Mesendoderm (in vitro differentiated cells): Measurements from ENCODE around the gene HILPDA.

Experiments
- DNase-seq: peaks from one replicate; pipeline ENCODE4 v3.0.0; 2013
- H2AK5ac ChIP-seq: 2 replicates; pipeline ENCODE4 v1.6.1; 2013; ENCODE audit warnings: low read length, inconsistent platforms
- H2BK120ac ChIP-seq: 2 replicates; pipeline ENCODE4 v1.6.1; 2013; ENCODE audit warnings: low read depth, mild to moderate bottlenecking, low read length, moderate library complexity, mixed read lengths
- H2BK15ac ChIP-seq: replicated peaks from 2 replicates; pipeline ENCODE4 v1.6.1; 2013; ENCODE audit warnings: low read depth, mild to moderate bottlenecking, moderate library complexity
- H2BK5ac ChIP-seq: 2 replicates; pipeline ENCODE4 v1.6.1; 2013; ENCODE audit warnings: low read length, inconsistent platforms
- H3K18ac ChIP-seq: 2 replicates; pipeline ENCODE4 v1.6.1; 2013; ENCODE audit warnings: mild to moderate bottlenecking, low read length, mixed read lengths
- H3K23ac ChIP-seq: one replicate; pipeline ENCODE4 v1.6.1; 2013; ENCODE audit warnings: low read length
- H3K27ac ChIP-seq: 2 replicates; pipeline ENCODE4 v1.5.1; 2013; ENCODE audit warnings: low read depth, mild to moderate bottlenecking, inconsistent platforms, low read length, moderate library complexity
- H3K27me3 ChIP-seq: 2 replicates; pipeline ENCODE4 v1.6.1; 2013; ENCODE audit warnings: low read length, control low read depth, mild to moderate bottlenecking, inconsistent platforms; ENCODE audit not compliant: insufficient read depth, poor library complexity
- H3K36me3 ChIP-seq: 2 replicates; pipeline ENCODE4 v1.6.1; 2013; ENCODE audit warnings: low read length, inconsistent platforms; ENCODE audit not compliant: control insufficient read depth, insufficient read depth
- H3K4ac ChIP-seq: one replicate; pipeline ENCODE4 v1.6.1; 2013; ENCODE audit warnings: low read depth, mild to moderate bottlenecking, low read length, moderate library complexity
- H3K4me1 ChIP-seq: 2 replicates; pipeline ENCODE4 v1.6.1; 2013; ENCODE audit warnings: low read depth, low read length, inconsistent platforms; ENCODE audit not compliant: control insufficient read depth
- H3K4me2 ChIP-seq: 2 replicates; pipeline ENCODE4 v1.6.1; 2013; ENCODE audit warnings: low read length
- H3K4me3 ChIP-seq: 2 replicates; pipeline ENCODE4 v1.5.1; 2013; ENCODE audit warnings: mild to moderate bottlenecking, low read length
- H3K56ac ChIP-seq: one replicate; pipeline ENCODE4 v1.6.1; 2013; ENCODE audit warnings: low read length
- H3K79me1 ChIP-seq: 2 replicates; pipeline ENCODE4 v1.6.1; 2013; ENCODE audit warnings: low read length, inconsistent platforms
- H3K79me2 ChIP-seq: 2 replicates; pipeline ENCODE4 v1.6.1; 2013; ENCODE audit warnings: mild to moderate bottlenecking, low read length; ENCODE audit not compliant: control insufficient read depth, insufficient read depth
- H3K9ac ChIP-seq: 2 replicates; pipeline ENCODE4 v1.6.1; 2013; ENCODE audit warnings: low read length, inconsistent platforms
- H4K5ac ChIP-seq: one replicate; pipeline ENCODE4 v1.6.1; 2013; ENCODE audit warnings: low read length
- H4K8ac ChIP-seq: one replicate; pipeline ENCODE4 v1.6.1; 2013; ENCODE audit warnings: low read depth, mild to moderate bottlenecking, control low read depth, low read length, moderate library complexity
- WGBS: extraction: QIAGEN DNeasy Blood & Tissue Kit; methylation state at CpG from one replicate; pipeline ENCODE4 v1.1.7; 2013; ENCODE audit warnings: low lambda C conversion rate, missing lambda C conversion rate; ENCODE audit not compliant: insufficient coverage; ENCODE audit errors: extremely low coverage; 5-methylcytosine and 5-hydroxymethylcytosine counted together

HILPDA gene

DNA sequence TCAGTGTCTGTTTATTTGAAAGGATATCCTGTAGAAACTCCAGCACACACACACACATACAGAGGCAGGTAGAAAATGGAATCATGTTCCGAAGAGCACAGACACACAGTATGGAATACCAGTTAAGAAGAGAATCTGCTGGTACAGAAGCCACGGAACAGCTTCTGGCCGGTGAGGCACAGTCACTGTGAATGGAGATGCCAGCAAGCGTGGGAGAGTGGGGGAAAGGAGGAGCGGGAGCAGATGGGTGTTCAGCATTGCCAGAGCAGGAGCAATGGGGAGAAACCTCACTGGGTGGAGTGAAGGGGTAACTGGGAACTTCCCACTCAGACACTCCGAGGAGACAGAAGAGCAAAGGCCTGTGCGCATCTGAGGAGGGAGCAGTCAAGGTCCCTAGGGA lies 36.4 kb upstream of the HILPDA start:
- Histone ChIP-seq H3K36me3 (no peaks in the 10 kb centered on the region), H4K8ac (no peak overlapping the region), H2BK15ac (no peak overlapping the region), H3K4ac (no peak overlapping the region), H3K4me3 (no peak overlapping the region), H3K4me2 (no peak overlapping the region), H3K23ac (no peak overlapping the region), H3K27me3 (no peaks in the 10 kb centered on the region), H3K9ac (no peak overlapping the region), H3K79me1 (no peaks in the 10 kb centered on the region), H2BK5ac (no peak overlapping the region), H3K18ac (no peak overlapping the region), H3K27ac (no peak overlapping the region), H3K4me1 (no peaks in the 10 kb centered on the region), H2AK5ac (no peak overlapping the region), H4K5ac (no peak overlapping the region), H2BK120ac (no peak overlapping the region), H3K79me2 (no peaks in the 10 kb centered on the region), H3K56ac (no peak overlapping the region)
- no CpG with 5 or more reads among the region's 7 CpGs for WGBS
- DNase-seq: no peak

DNA sequence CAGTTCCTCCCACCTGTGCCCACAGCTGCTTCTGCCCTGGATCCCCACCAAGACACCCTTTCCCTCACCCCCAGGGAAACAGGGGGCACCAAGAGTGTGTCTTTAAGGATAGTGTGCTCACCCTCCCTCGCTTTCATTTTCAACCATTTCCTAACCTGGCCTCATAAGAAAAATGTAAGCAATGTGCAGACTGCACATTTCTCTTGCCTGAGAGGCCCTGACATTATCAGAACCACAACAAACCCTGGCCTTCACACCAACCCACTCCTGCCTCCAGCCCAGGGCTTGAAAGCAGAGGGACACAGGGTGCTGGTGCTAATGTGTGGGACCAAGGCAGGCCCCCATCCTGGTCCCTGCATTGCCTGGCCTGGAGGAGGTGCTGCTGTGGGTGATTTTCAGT lies 34.9 kb upstream of the HILPDA start:
- no peak overlapping the region for H4K5ac ChIP-seq
- H3K27ac ChIP-seq: no peak overlapping the region
- H3K4me3 ChIP-seq: no peak overlapping the region
- H2BK15ac ChIP-seq: no peak overlapping the region
- no peak overlapping the region for H2BK120ac ChIP-seq
- no peaks in the 10 kb centered on the region for H3K79me1 ChIP-seq
- no peak for DNase-seq
- H3K4ac ChIP-seq: no peak overlapping the region
- H3K23ac ChIP-seq: no peak overlapping the region
- no peak overlapping the region for H3K4me2 ChIP-seq
- H3K9ac ChIP-seq: no peak overlapping the region
- H3K18ac ChIP-seq: no peak overlapping the region
- no peaks in the 10 kb centered on the region for H3K79me2 ChIP-seq
- H2BK5ac ChIP-seq: no peak overlapping the region
- no CpG with 5 or more reads among the region's 1 CpG for WGBS
- H3K27me3 ChIP-seq: no peaks in the 10 kb centered on the region
- no peak overlapping the region for H4K8ac ChIP-seq
- H3K56ac ChIP-seq: no peak overlapping the region
- H2AK5ac ChIP-seq: no peak overlapping the region
- H3K36me3 ChIP-seq: no peaks in the 10 kb centered on the region
- H3K4me1 ChIP-seq: no peaks in the 10 kb centered on the region

DNA sequence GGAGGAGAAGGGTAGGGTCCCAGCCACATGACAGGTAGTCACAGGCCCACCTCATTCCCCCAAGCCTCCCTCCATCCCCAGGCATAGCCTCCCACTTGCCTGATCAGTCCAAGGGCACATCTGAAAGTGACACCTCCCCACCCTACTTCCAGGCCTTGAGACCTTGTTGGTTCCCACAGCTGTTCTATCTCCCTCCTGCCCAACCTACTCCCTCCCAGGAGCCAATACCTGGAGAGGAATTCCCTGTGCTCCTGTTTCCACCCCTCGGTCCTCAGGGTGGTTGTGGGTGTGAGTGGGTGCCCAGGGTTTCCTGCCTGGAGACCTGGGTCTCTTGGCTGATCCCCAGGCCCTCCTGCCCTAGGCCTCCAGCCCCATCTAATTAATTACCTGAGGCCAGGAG lies 34.3 kb upstream of the HILPDA start:
- Histone ChIP-seq H2BK15ac (no peak overlapping the region), H2AK5ac (no peak overlapping the region), H3K79me2 (no peaks in the 10 kb centered on the region), H3K56ac (no peak overlapping the region), H3K36me3 (no peaks in the 10 kb centered on the region), H3K18ac (no peak overlapping the region), H4K5ac (no peak overlapping the region), H3K79me1 (no peaks in the 10 kb centered on the region), H3K4ac (no peak overlapping the region), H3K27ac (no peak overlapping the region), H3K4me2 (no peak overlapping the region), H2BK5ac (no peak overlapping the region), H4K8ac (no peak overlapping the region), H3K23ac (no peak overlapping the region), H3K27me3 (no peaks in the 10 kb centered on the region), H2BK120ac (no peak overlapping the region), H3K4me1 (no peaks in the 10 kb centered on the region), H3K9ac (no peak overlapping the region), H3K4me3 (no peak overlapping the region)
- WGBS: no CpG with 5 or more reads among the region's 1 CpG
- DNase-seq: no peak

DNA sequence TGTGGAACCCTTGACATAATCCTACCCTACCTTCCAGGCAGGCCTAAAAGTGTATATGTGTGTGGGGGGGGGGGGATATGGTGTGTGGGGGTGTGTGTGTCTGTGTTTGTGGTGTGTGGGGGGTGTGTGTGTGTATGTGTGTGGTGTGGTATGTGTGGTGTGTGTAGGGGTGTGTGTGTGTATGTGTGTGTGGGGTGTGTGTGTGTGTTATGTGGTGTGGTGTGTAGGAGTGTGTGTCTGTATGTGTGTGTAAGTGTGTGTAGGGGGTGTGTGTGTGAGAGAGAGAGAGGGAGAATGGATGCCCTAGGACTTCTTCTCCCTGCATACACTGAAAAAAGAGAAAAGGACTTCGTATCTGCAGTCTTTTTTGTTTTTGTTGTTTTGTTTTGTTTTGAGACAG lies 33.6 kb upstream of the HILPDA start:
- H3K9ac ChIP-seq: no peak overlapping the region
- no peak overlapping the region for H2BK120ac ChIP-seq
- no peak overlapping the region for H2AK5ac ChIP-seq
- H4K5ac ChIP-seq: no peak overlapping the region
- no peak overlapping the region for H2BK15ac ChIP-seq
- no peak overlapping the region for H3K56ac ChIP-seq
- H3K27me3 ChIP-seq: no peaks in the 10 kb centered on the region
- no peak overlapping the region for H3K27ac ChIP-seq
- H3K23ac ChIP-seq: no peak overlapping the region
- H3K4me1 ChIP-seq: no peaks in the 10 kb centered on the region
- H3K4me2 ChIP-seq: no peak overlapping the region
- H3K79me1 ChIP-seq: no peaks in the 10 kb centered on the region
- no peak overlapping the region for H2BK5ac ChIP-seq
- no peak overlapping the region for H3K4me3 ChIP-seq
- no peak overlapping the region for H3K18ac ChIP-seq
- H3K36me3 ChIP-seq: no peaks in the 10 kb centered on the region
- H4K8ac ChIP-seq: no peak overlapping the region
- H3K79me2 ChIP-seq: no peaks in the 10 kb centered on the region
- WGBS: no CpG with 5 or more reads among the region's 1 CpG
- DNase-seq: no peak
- no peak overlapping the region for H3K4ac ChIP-seq

DNA sequence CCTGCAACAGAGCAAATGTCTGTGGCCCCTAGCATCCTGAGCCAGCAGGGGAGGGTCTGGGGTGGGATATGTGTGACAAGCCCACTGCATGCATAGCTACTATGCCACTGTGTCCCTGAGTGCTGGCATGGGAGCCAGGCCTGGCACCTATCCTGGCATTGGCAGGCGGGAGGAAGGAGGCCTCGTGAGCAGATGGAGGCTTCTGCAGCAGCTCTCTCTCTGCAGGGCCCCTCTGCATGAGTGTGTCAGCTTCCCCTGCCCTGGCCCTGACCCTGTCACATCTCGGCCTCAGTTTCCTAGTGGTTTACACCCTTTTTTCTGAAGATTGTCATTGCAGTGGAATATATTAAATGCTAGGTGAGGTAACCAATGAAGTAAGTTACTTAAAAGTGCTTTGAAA lies 32.8 kb upstream of the HILPDA start:
- H2BK120ac ChIP-seq: no peak overlapping the region
- no peak overlapping the region for H3K18ac ChIP-seq
- no peak overlapping the region for H3K4me3 ChIP-seq
- H3K23ac ChIP-seq: no peak overlapping the region
- no peaks in the 10 kb centered on the region for H3K79me2 ChIP-seq
- DNase-seq: no peak
- H4K5ac ChIP-seq: no peak overlapping the region
- no peaks in the 10 kb centered on the region for H3K27me3 ChIP-seq
- H3K79me1 ChIP-seq: no peaks in the 10 kb centered on the region
- H3K27ac ChIP-seq: no peak overlapping the region
- no peak overlapping the region for H2BK5ac ChIP-seq
- H2AK5ac ChIP-seq: no peak overlapping the region
- no CpG with 5 or more reads among the region's 3 CpGs for WGBS
- H3K4ac ChIP-seq: no peak overlapping the region
- H3K4me2 ChIP-seq: no peak overlapping the region
- no peak overlapping the region for H4K8ac ChIP-seq
- H3K36me3 ChIP-seq: no peaks in the 10 kb centered on the region
- H3K4me1 ChIP-seq: no peaks in the 10 kb centered on the region
- no peak overlapping the region for H3K56ac ChIP-seq
- no peak overlapping the region for H3K9ac ChIP-seq
- H2BK15ac ChIP-seq: no peak overlapping the region

DNA sequence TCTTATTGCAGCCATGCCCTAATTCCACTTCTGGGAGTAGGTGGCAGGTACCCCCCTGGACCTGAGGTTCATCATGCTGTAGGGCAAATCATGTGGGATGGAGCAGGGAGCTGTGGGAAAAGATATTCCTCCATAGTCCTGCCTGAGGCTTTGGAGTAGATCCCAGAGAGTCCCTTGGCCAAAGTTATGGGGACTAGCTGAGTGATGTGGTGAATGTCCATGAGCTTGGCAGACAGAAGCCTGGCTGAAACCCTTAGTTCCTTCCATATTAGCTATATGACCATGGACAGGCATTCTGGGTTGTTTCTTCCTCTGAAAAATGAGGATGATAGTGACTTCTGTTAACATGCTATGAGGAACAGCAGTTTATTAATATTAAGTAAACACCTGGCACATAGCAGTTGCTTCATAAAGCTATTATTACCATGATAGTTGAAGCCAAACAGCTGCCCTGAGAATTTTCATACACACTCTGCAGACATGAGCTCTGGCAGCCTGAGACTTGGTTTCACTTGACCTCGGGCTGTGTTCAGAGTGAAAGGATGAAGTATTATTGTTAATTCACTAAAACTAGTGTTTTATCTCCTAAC lies 30.9 kb upstream of the HILPDA start:
- no peak for DNase-seq
- no CpG with 5 or more reads among the region's 1 CpG for whole genome bisulfite sequencing
- Histone ChIP-seq H2BK5ac (no peak overlapping the region), H3K9ac (no peak overlapping the region), H3K36me3 (no peaks in the 10 kb centered on the region), H4K5ac (no peak overlapping the region), H2BK120ac (no peak overlapping the region), H3K4ac (no peak overlapping the region), H3K4me3 (no peak overlapping the region), H3K56ac (no peak overlapping the region), H3K4me1 (no peaks in the 10 kb centered on the region), H4K8ac (no peak overlapping the region), H2BK15ac (no peak overlapping the region), H3K79me2 (no peaks in the 10 kb centered on the region), H3K27me3 (no peaks in the 10 kb centered on the region), H3K18ac (no peak overlapping the region), H2AK5ac (no peak overlapping the region), H3K27ac (no peak overlapping the region), H3K4me2 (no peak overlapping the region), H3K79me1 (no peaks in the 10 kb centered on the region), H3K23ac (no peak overlapping the region)
